ENCODE results near the gene SLC26A4. TPM values are rescaled to one million over a fixed set of nuclear protein-coding genes. Genes with fewer than 3 reads are reported as not detected.

Gene SLC26A4
- total RNA-seq, 2 donors from 2014 or later = 1.1 to 2.5 TPM

GRCh38 chr7:107684287-107684686 is 23.7 kb downstream of the SLC26A4 start:
- no peak for ATAC-seq
- no peak overlapping the region for H3K27ac Mint-ChIP-seq
- H3K36me3 Mint-ChIP-seq = no peaks in the 10 kb centered on the region
- H3K9me3 Mint-ChIP-seq = no peaks in the 10 kb centered on the region
- no peak for DNase-seq (ENCODE audit: low spot score in 2 of 2)

DNA sequence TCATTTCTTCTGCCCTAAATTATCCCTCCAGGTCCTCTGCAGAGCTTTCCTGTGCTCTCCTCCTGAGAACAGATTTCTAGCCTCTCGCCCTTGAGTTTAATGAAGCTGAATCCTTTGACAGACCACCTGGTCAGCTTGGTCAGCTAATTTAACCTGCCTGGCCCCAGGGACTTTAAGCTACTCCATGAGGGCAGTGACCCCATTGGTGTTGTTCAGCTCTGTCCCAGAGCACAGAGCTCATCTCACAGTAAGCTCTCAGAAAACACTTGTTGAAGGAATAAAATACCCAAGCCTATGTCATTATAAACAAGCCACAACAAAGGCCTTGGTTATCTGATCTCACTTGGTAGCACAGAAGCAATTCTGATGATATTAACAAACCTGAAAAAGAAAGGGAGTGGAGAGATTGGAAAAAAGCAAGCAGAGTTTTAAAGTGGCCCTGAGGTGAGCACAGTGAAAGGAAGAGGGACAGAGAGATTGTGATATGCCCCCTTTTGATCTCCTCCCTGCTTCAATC is 24.4 kb downstream of the SLC26A4 start:
- DNase-seq (ENCODE audit: low spot score in 2 of 2) = no peak
- H3K9me3 Mint-ChIP-seq = no peaks in the 10 kb centered on the region
- H3K36me3 Mint-ChIP-seq = no peaks in the 10 kb centered on the region
- H3K27ac Mint-ChIP-seq = no peak overlapping the region
- ATAC-seq = no peak

DNA sequence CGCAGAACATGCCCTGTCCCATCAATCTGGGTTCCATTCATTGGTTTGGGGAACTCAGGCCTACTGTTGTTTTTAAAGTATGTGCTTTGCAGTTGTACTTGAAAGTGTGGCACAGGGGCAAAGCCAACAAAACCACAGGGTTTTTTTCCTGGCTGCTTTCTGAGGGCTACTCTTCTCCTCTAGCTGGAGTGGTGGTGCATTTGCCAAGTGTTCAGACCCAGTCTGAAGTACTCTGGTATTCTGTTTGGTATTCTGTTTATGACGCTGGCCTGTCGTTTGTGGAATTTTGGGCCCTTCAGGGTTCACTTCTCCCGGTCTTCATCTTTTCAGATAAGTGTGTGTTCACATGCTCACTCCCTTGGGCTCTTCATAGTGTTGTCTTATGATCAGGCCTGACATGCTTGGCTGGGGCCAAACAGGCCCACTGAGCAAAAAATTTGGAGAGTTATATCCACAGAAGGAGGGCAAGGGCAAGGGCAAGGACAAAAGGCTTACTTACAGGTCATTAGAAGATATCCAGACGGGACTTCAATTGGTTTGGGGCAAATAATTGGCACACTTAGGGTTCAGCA is 26.3 kb downstream of the SLC26A4 start:
- H3K27ac Mint-ChIP-seq = no peak overlapping the region
- ATAC-seq = no peak
- DNase-seq (ENCODE audit: low spot score in 2 of 2) = no peak
- H3K36me3 Mint-ChIP-seq = no peaks in the 10 kb centered on the region
- no peaks in the 10 kb centered on the region for H3K9me3 Mint-ChIP-seq

GRCh38 chr7:107687656-107688055 is 27.0 kb downstream of the SLC26A4 start:
- Mint-ChIP-seq H3K27ac (no peak overlapping the region), H3K36me3 (no peaks in the 10 kb centered on the region), H3K9me3 (no peaks in the 10 kb centered on the region)
- peak in 1 of 2 donors; percentile 9 for ATAC-seq
- DNase-seq (ENCODE audit: low spot score in 2 of 2) = no peak

- ATAC-seq = peak in 1 of 2 donors; percentile 71
- no peak for DNase-seq (ENCODE audit: low spot score in 2 of 2)
- Mint-ChIP-seq H3K27ac (no peak overlapping the region), H3K36me3 (no peaks in the 10 kb centered on the region), H3K9me3 (no peaks in the 10 kb centered on the region)
These were observed 28.9 kb downstream of the SLC26A4 start for GRCh38 chr7:107689553-107689952.

DNA sequence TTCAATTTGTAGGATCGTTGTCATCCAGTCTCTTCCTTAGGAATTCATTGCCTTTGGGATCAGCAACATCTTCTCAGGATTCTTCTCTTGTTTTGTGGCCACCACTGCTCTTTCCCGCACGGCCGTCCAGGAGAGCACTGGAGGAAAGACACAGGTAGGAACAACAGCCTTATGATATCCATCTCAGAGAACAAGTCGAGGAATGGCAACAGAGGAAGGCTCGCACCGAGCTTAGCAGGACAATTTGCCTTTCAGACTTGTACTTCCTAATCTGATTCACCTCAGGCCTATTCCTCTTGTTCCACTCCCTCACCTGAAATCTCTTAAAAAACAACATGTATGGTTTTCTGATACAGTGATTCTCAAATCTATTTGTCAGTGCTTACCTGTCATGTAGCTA is 29.5 kb downstream of the SLC26A4 start:
- Mint-ChIP-seq H3K27ac (no peak overlapping the region), H3K9me3 (no peaks in the 10 kb centered on the region), H3K36me3 (no peaks in the 10 kb centered on the region)
- ATAC-seq (no peak), DNase-seq (ENCODE audit: low spot score in 2 of 2) (no peak)

DNA sequence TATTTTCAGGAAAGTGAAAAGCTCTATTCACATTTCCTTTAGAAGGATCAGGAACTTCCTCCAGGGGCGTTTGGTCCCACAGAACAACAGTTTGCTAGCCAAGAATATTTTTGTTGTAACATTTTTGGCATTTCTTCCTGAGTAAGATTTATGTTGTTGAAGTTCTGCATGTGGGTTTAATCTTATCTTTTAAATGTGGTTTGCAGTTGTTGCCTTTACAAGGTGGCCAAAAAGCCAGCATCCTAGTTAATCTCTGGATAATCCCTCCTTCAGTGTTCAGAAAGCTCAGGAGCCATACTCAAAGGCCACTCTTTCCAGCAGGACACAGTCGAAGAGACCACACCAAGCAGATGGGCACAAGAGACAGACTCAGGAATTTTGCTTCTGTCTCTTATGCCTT is 30.0 kb downstream of the SLC26A4 start:
- no peaks in the 10 kb centered on the region for H3K36me3 Mint-ChIP-seq
- ATAC-seq (no peak), DNase-seq (ENCODE audit: low spot score in 2 of 2) (no peak)
- H3K9me3 Mint-ChIP-seq = no peaks in the 10 kb centered on the region
- H3K27ac Mint-ChIP-seq = no peak overlapping the region

DNA sequence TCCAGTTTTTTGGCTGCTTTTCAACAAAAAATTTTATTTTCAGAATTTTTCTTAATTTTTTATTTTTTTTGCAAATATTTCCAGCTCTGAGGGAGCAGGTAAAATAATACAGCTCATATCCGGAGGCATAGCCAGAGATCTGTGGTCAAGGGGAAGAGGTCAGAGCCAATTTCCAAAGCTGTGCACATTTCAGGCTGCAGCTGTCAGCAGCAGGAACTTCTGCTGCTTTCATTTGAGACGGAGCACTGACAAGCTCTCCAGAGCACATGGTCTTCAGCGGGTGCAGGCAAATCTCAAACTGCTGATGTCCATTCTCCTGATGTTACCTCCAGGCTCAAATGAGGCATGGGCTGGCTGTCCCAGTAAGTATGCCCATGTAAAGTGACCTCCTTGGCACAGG is 31.1 kb downstream of the SLC26A4 start:
- no peaks in the 10 kb centered on the region for H3K36me3 Mint-ChIP-seq
- ATAC-seq = no peak

GRCh38 chr7:107692501-107692900 is 31.9 kb downstream of the SLC26A4 start:
- DNase-seq (ENCODE audit: low spot score in 2 of 2) = no peak
- Mint-ChIP-seq H3K27ac (no peak overlapping the region), H3K36me3 (no peaks in the 10 kb centered on the region), H3K9me3 (no peaks in the 10 kb centered on the region)
- ATAC-seq = no peak

More for the DNA sequence above, 31.1 kb downstream of the SLC26A4 start:
- Mint-ChIP-seq H3K9me3 (no peaks in the 10 kb centered on the region), H3K27ac (no peak overlapping the region)
- DNase-seq (ENCODE audit: low spot score in 2 of 2) = no peak

DNA sequence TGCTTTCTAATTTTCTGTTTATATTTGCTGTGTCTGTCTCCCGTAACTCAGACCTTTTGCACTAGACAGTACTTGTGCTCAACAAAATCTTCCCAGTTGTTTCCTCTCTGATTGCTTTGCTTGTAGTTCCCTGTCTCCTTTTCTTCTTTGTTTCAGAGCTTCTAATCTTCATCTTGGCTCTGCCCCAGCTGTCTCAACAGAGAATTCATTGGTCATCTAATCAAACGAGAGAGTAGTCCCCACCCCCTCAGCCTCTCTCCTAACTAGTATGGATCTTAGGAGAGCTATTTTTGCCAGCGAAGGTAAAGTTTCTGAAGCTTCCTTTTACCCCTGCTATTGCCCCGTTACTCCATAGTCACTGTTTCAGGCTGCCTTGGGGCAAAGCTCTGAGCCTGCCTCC is 32.8 kb downstream of the SLC26A4 start:
- no peaks in the 10 kb centered on the region for H3K9me3 Mint-ChIP-seq
- no peak overlapping the region for H3K27ac Mint-ChIP-seq

GRCh38 chr7:107694386-107694785 is 33.8 kb downstream of the SLC26A4 start:
- H3K27ac Mint-ChIP-seq = no peak overlapping the region
- H3K9me3 Mint-ChIP-seq = no peaks in the 10 kb centered on the region
- DNase-seq (ENCODE audit: low spot score in 2 of 2) = no peak
- no peaks in the 10 kb centered on the region for H3K36me3 Mint-ChIP-seq
- no peak for ATAC-seq

More for the DNA sequence above, 32.8 kb downstream of the SLC26A4 start:
- ATAC-seq (no peak), DNase-seq (ENCODE audit: low spot score in 2 of 2) (no peak)
- H3K36me3 Mint-ChIP-seq = no peaks in the 10 kb centered on the region

DNA sequence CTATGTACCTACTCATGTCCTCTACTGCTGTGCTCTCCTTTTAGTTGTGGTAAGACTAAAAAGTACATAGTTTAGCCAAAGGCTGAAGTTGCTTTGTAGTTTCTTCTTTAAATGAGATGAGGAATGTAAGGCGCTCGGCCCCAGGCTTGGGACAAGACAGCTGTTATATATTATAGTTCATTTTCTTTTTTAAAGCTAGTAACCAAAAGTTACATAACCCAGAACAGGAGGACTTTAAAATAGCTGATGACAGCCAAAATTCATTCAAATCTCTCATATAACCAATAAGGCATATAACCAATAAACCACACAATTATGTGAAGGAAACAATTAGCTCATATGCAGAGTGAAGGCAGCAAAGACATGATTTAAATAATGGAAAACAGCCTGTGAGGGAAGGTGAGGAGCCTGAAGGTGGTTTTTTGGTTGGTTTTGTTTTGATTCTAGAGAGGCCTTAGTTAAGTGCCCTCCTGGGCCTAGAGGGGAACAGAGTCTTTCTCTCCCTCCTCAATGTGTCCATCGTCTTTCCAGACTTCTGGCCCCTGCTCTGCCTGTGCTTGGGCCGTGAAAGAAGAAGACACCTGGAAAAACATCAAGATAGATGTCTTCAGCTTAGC is 35.8 kb downstream of the SLC26A4 start:
- no peaks in the 10 kb centered on the region for H3K9me3 Mint-ChIP-seq
- no peaks in the 10 kb centered on the region for H3K36me3 Mint-ChIP-seq
- no peak overlapping the region for H3K27ac Mint-ChIP-seq
- ATAC-seq (peak in 1 of 2 donors; percentile 51), DNase-seq (ENCODE audit: low spot score in 2 of 2) (no peak)

- DNase-seq (ENCODE audit: low spot score in 2 of 2) = no peak
- Mint-ChIP-seq H3K36me3 (no peaks in the 10 kb centered on the region), H3K27ac (no peak overlapping the region), H3K9me3 (no peaks in the 10 kb centered on the region)
- no peak for ATAC-seq
These were observed 36.9 kb downstream of the SLC26A4 start for GRCh38 chr7:107697321-107698049.

DNA sequence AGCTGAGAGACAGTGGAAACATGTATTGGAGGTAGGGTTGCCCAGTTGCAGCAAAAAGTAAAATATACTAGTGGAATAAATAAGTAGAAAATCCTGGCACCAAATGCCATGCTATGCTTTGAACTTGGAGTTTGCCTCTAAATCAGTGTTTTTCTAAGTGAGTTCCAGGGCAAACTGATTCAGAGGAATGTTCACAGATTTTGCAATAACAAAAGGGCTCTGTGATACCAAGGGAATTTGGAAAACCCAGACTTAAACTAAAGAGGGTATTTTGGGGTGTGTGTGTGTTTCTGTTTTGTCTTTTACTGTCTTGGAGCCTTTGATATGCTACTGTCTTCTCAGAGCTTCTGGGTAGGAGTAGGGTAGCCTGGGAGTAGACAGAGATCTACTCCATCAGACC is 39.9 kb downstream of the SLC26A4 start:
- Mint-ChIP-seq H3K27ac (no peak overlapping the region), H3K9me3 (no peaks in the 10 kb centered on the region), H3K36me3 (no peaks in the 10 kb centered on the region)
- DNase-seq (ENCODE audit: low spot score in 2 of 2) (no peak), ATAC-seq (no peak)

DNA sequence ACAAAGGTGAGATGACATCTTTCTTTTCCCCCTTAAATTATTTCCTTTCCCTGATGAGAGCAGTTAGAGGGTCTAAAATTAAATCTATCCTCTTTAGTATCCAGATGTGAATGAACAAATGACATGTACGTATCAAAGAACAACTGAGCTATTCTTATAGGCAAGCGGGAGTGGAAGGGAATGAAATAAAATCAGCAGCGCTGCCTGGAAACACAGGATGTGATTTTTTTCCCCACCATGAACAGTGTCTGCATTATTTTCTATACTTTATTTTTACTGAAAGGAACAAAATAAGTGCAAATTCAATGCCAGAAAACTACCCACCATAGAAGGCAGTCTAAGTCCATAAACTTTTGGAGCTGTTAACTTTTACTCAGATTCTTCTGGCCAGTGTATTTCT is 40.6 kb downstream of the SLC26A4 start:
- no peak overlapping the region for H3K27ac Mint-ChIP-seq
- H3K36me3 Mint-ChIP-seq = no peaks in the 10 kb centered on the region
- H3K9me3 Mint-ChIP-seq = no peaks in the 10 kb centered on the region
- ATAC-seq (no peak), DNase-seq (ENCODE audit: low spot score in 2 of 2) (no peak)

DNA sequence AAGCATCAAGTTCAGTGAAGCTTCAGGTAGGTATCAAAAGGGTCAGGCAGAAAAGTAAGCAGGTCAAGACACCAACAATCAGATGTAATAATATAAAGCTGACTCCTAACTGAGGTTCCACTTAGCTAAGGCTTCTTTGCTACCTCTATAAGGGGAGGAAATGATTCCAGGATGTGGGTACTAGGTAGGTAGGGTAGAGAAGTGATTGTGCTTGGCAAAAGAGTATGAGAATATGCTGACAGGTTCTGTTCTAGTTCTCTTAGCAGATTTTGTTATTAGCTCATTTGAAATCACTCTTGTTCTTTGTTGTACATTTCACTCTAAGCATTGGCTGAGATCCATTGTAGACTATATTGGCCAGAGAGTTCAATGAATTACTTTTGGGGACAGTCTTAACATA is 42.6 kb downstream of the SLC26A4 start:
- ATAC-seq (no peak), DNase-seq (ENCODE audit: low spot score in 2 of 2) (no peak)
- Mint-ChIP-seq H3K9me3 (no peaks in the 10 kb centered on the region), H3K27ac (no peak overlapping the region), H3K36me3 (no peaks in the 10 kb centered on the region)

- Mint-ChIP-seq H3K27ac (no peak overlapping the region), H3K36me3 (no peaks in the 10 kb centered on the region), H3K9me3 (no peaks in the 10 kb centered on the region)
- DNase-seq (ENCODE audit: low spot score in 2 of 2) = no peak
- no peak for ATAC-seq
These were observed 43.2 kb downstream of the SLC26A4 start for GRCh38 chr7:107703872-107704271.

GRCh38 chr7:107708956-107709355 is 48.3 kb downstream of the SLC26A4 start:
- Mint-ChIP-seq H3K27ac (no peak overlapping the region), H3K36me3 (no peaks in the 10 kb centered on the region), H3K9me3 (no peaks in the 10 kb centered on the region)
- DNase-seq (ENCODE audit: low spot score in 2 of 2) (no peak), ATAC-seq (no peak)

Data from activated naive CD4-positive, alpha-beta T cell treated with anti-CD3 and anti-CD28 coated beads, Interleukin-2, amount 50 U/mL, for 72 hours (primary cell).